GM21737 (cell line): Measurements from ENCODE around the gene TNFSF15.
"Not testable (repeated sequence)": the region's sequence is repeated elsewhere in the genome, so short reads cannot be mapped to it uniquely, and the experiment has no call there.

Experiments used
- ATAC-seq: cut with Tn5 transposase; IDR thresholded peaks from one replicate; pipeline ENCODE4 v1.9.1; 2021; ENCODE audit warnings: mild to moderate bottlenecking, moderate library complexity; ENCODE audit not compliant: unreplicated experiment

TNFSF15 gene

DNA sequence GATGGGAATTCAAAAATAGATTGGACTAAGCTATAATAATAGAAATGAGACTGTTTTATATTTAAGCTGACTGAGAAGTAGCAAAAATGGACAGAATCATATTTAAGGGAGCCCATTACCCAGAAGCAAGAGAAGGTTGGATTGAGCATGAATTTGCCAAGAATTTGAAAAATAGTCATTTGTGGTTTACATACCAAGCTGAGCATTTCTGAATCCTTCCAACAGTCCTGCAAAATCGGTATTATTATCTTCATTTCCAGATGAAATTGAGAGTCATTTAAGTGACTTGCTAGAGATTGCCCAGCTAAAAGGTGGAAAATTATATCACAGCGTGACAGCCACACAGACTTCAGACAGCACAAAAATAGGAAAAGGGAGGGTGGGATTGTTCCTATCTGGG is 48.4 kb downstream of the TNFSF15 start:
- ATAC-seq = no peak

- no peak for ATAC-seq
These were observed 48.9 kb downstream of the TNFSF15 start for GRCh38 chr9:114756920-114757319.

GRCh38 chr9:114754581-114754980 is 51.3 kb downstream of the TNFSF15 start:
- no peak for ATAC-seq

DNA sequence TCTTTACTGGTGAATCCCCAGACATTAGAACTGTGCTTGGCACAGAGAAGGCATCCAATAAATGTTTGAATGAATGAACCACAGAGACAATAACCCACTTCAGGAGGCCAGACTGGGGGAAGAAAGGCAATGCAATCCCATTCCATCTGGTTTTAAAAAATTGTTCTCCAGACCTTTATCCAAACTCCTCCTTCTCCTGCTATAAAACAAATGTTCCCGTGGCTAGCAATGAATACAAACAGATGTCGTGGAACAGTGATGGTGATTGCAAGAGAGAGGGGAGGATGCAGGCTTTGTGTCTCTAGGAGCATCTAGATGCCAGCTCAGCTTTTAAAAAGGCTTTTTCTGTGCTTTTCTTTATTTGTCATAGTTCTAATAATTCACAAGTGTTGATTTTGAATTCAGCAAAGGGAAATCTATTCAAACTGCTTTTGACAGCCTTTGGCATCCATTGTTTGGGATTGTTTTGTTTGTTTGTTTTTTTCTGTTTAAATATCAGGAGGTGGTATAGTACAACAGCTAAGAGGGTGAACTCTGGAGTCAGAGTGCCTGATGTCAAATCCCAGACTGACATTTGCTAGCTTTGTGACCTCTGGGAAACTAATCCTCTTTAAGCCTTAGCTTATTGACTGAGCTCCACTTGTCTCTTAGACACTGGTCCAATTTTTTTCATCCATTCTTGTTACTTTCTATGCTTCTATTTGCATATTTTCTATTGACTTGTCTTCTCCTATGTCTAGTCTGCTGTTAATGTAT is 59.1 kb downstream of the TNFSF15 start:
- no peak for ATAC-seq

- no peak for ATAC-seq
These were observed 59.8 kb downstream of the TNFSF15 start for GRCh38 chr9:114745879-114746550.

DNA sequence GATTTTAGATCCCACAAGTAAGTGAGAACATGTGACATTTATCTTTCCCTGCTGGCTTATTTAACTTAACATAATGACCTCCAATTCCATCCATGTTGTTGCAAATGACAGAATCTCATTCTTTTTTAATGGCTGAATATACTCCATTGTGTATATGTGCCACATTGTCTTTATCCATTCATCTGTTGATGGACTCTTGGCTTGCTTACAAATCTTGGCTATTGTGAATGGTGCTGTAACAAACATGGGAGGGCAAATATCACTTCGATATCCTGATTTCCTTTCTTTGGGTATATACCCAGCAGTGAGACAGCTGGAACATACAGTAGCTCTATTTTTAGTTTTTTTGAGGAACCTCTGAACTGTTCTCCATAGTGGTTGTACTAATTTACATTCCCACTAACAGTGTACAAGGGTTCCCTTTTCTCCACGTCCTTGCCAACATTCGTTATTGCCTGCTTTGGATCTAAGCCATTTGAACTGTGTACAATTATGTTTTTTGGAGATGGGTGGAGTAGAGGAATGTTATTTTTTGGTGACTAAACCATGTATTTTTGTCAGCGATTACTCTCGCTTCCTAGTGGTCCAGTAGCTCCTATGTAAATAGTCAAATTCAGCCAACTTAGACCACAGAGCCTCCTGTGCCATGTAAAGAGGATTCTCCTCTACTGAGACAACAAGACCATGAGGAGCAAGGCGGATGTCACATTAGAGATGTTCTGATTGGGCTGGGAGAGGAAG is 60.6 kb downstream of the TNFSF15 start:
- ATAC-seq = no peak

DNA sequence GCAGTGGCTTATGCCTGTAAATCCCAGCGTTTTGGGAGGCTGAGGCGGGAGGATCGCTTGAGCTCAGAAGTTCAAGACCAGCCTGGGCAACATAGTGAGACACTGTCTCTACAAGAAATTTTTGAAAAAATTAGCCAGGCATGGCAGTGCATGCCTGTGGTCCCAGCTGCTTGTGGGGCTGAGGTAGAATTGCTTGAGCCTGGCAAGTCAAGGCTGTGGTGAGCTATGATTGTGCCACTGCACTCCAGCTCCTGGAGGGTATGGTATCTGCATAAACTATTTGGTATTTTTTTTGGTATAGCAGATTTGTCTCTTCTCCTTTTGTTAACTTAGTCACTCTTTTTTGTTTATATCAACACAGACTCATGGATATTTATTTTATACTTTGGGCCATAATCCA is 62.4 kb downstream of the TNFSF15 start:
- no peak for ATAC-seq

DNA sequence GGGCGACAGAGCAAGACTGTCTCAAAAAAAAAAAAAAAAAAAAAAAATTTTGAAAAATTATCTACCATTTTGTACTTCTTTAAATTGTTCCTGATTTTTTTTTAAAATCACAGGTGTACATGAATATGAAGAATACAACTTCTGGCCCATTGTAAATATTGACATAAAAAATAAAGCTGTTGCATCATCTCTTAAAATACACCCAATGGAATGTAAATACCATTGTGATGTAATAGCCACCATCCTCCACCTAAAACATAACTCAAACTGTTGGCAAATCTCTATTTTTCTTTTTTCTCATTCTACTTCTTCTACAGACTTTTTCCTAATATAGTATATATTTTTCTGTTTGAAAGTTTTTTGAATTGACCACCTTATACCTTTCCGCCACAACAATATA is 62.9 kb downstream of the TNFSF15 start:
- no peak for ATAC-seq

GRCh38 chr9:114741521-114741920 is 64.3 kb downstream of the TNFSF15 start:
- not testable (repeated sequence) for ATAC-seq

DNA sequence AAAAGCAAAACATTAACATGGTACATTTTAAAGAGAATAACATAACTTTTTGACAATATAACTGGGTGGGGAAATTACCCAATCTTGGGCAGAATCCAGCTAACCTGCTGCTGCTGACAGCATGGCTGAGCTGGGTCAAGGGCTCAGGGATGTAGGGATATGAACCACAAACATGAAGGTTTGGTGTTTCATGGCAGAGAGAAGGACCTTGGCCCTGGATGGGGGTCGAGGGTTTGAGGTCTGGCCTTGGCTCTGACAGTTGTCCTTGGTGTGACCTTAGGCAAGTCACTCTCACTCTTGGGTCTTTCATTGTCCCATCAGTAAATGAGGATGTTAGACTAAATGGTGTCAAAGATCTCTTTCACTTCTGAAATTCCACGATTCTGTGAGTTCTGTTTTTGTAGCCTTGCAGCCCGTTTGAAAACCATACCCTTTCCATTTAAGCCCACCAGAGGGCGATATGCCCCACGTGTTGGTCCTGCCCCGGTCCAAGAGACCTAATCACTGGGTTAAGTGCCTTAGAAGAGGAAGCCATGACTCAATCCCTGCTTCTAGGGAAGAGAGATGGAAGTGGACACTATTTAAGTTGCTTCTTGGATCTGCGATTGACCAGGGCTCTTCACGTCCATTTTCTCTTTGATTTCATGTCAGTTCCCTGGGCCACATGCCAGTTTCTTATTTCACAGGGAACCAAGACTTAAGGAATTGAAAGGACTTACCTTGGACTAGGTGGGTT is 67.1 kb downstream of the TNFSF15 start:
- ATAC-seq = no peak

GRCh38 chr9:114737847-114738246 is 68.0 kb downstream of the TNFSF15 start:
- no peak for ATAC-seq

GRCh38 chr9:114737118-114737517 is 68.7 kb downstream of the TNFSF15 start:
- ATAC-seq = no peak

DNA sequence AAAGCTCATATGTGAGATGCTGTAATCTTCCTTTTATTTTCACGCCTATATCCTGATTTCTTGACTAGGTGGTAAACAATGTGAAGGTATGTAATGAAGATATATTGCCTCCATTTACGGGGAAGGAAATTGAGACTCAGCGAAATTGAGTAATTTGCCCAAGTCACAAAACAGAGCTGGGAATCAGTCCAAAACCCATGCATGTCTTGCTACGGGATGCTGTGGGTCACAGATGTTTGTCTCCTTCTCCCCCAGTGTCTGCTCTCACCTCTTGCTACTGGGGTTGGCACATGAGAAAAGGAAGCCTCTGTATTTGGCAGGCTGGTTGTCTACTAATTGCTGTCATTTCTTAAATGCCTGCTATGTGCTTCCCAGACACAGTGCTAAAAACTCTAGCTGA is 70.1 kb downstream of the TNFSF15 start:
- ATAC-seq = no peak

DNA sequence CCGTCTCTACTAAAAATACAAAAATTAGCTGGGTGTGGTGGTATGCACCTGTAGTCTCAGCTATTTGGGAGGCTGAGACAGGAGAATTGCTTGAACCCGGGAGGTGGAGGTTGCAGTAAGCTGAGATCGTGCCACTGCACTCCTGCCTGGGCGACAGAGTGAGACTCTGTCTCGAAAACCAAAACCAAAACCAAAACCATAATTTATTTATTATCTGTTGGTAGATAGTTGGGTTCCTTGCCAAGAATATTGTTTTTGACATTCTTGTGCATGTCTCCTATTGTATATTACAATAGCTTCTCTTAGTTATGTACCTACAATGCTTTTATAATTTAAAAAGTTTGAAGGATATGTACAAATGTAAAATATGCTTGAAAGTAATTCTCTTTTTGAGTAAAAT is 70.7 kb downstream of the TNFSF15 start:
- not testable (repeated sequence) for ATAC-seq
